HepG2 (cell line): ENCODE measurements around the gene CGNL1. TPM values are rescaled to one million over a fixed set of nuclear protein-coding genes. Genes with fewer than 3 reads are reported as not detected.

Experiments
- ATAC-seq: fragments of 200-7000 bp; cut with Tn5 transposase; 3 replicates; pipeline ENCODE4 v1.9.1; 2020; ENCODE audit warnings: mild to moderate bottlenecking, moderate library complexity
- BruUV-seq: library from RNA; stranded (reverse); fragments of 400-500 nt; replicated peaks from 2 replicates; lab custom pipeline; 2021; lab: Mats Ljungman, UMichigan
- CTCF ChIA-PET: fragments of 300-600 bp; formaldehyde crosslinking; extraction: SDS; loops from one replicate; lab custom pipeline; 2021; ENCODE audit warnings: low total read pairs, inconsistent platforms, low intra/inter-chr PET ratio; lab: Yijun Ruan, JAX
- POLR2A ChIA-PET: fragments of 350-600 bp; sonication (Branson Sonifier 250); formaldehyde crosslinking; loops from one replicate; lab custom pipeline; 2020; ENCODE audit warnings: antibody characterized with exemption, inconsistent platforms; lab: Yijun Ruan, JAX
- DNase-seq: peaks from one replicate; pipeline ENCODE4 v3.0.0-alpha.2; 2015; ENCODE audit warnings: low spot score
- FAIRE-seq: peaks from 3 replicates; lab custom pipeline; 2011; peaks lifted over from hg19 to GRCh38; lab: Jason Lieb, UNC
- H2AFZ ChIP-seq: one replicate; pipeline ENCODE4 v1.6.1; 2011; ENCODE audit warnings: low read length, inconsistent platforms
- H3K27ac ChIP-seq: fragments of 300-600 bp; 3 replicates; pipeline ENCODE4 v1.8.0; 2011; ENCODE audit warnings: mixed run types, mild to moderate bottlenecking, mixed read lengths, low read length, inconsistent platforms; ENCODE audit not compliant: insufficient read depth; ENCODE audit errors: extremely low read length
- H3K27me3 ChIP-seq, 2 experiments: fragments of 200-600 bp in 1 of 2; 2 replicates in 1 of 2; 3 replicates in 1 of 2; pipeline versions ENCODE4 v1.6.0 to v1.8.0; 2011; ENCODE audit warnings: low read length in 2 of 2, mild to moderate bottlenecking in 2 of 2, moderate library complexity in 2 of 2, inconsistent platforms in 1 of 2; ENCODE audit not compliant: insufficient read depth in 2 of 2, control insufficient read depth in 1 of 2
- H3K36me3 ChIP-seq, 2 experiments: fragments of 200-600 bp in 1 of 2; replicated peaks in 1 of 2; 2 replicates in 1 of 2; 3 replicates in 1 of 2; pipeline versions ENCODE4 v1.5.1 to v1.8.0; 2011; ENCODE audit warnings: low read length in 2 of 2, inconsistent platforms in 1 of 2; ENCODE audit not compliant: insufficient read depth in 2 of 2, control insufficient read depth in 1 of 2
- H3K4me1 ChIP-seq: 2 replicates; pipeline ENCODE4 v1.5.1; 2012; ENCODE audit warnings: low read length, inconsistent platforms; ENCODE audit not compliant: insufficient read depth
- H3K4me2 ChIP-seq: 2 replicates; pipeline ENCODE4 v1.6.0; 2011; ENCODE audit warnings: low read depth, low read length, inconsistent platforms
- H3K4me3 ChIP-seq, 3 experiments: fragments of 200-600 bp in 1 of 3; sonication (generic), shearing (Covaris generic) in 1 of 3; replicated peaks in 1 of 3; 2 replicates each; pipeline ENCODE4 v1.5.1; 2011 to 2016; ENCODE audit warnings: low read length in 3 of 3, inconsistent platforms in 2 of 3, low read depth in 2 of 3, mild to moderate bottlenecking in 2 of 3, control low read depth in 1 of 3, mixed read lengths in 1 of 3; ENCODE audit not compliant: insufficient read depth in 1 of 3
- H3K79me2 ChIP-seq: one replicate; pipeline ENCODE4 v1.6.1; 2011; ENCODE audit warnings: low read length, inconsistent platforms; ENCODE audit not compliant: insufficient read depth
- H3K9ac ChIP-seq: 2 replicates; pipeline ENCODE4 v1.6.0; 2011; ENCODE audit warnings: mild to moderate bottlenecking, low read depth, low read length, inconsistent platforms; ENCODE audit not compliant: insufficient read depth
- H3K9me3 ChIP-seq: 2 replicates; pipeline ENCODE4 v1.5.1; 2012; ENCODE audit warnings: mild to moderate bottlenecking, low read length
- H4K20me1 ChIP-seq: 2 replicates; pipeline ENCODE4 v1.6.0; 2011; ENCODE audit warnings: inconsistent platforms, mild to moderate bottlenecking, low read length, moderate library complexity; ENCODE audit not compliant: insufficient read depth
- ATF6 ChIP-seq: sonication (generic); formaldehyde crosslinking; conservative IDR thresholded peaks from 2 replicates; pipeline ENCODE4 v1.4.0; 2020; ENCODE audit warnings: missing genetic modification reagents
- CREBL2 ChIP-seq: sonication (generic); formaldehyde crosslinking; IDR thresholded peaks from 2 replicates; pipeline ENCODE4 v1.8.1; 2023; ENCODE audit warnings: missing genetic modification reagents, mild to moderate bottlenecking, borderline replicate concordance
- ELF4 ChIP-seq: sonication (generic); formaldehyde crosslinking; IDR thresholded peaks from 2 replicates; pipeline ENCODE4 v1.5.0; 2020; ENCODE audit warnings: missing genetic modification reagents, mild to moderate bottlenecking, moderate library complexity, borderline replicate concordance
- ERF ChIP-seq: IDR thresholded peaks from 2 replicates; pipeline ENCODE4 v1.6.1; 2018; ENCODE audit warnings: missing biosample characterization, missing genetic modification reagents
- MAF1 ChIP-seq: sonication (generic); formaldehyde crosslinking; IDR thresholded peaks from 2 replicates; pipeline ENCODE4 v1.5.0; 2020; ENCODE audit warnings: missing genetic modification reagents, borderline replicate concordance
- MEIS1 ChIP-seq: sonication (generic); formaldehyde crosslinking; IDR thresholded peaks from 2 replicates; pipeline ENCODE4 v1.9.0; 2021; ENCODE audit warnings: mild to moderate bottlenecking, missing genetic modification reagents, moderate library complexity, borderline replicate concordance
- MIER3 ChIP-seq: IDR thresholded peaks from 2 replicates; pipeline ENCODE4 v1.6.1; 2016; ENCODE audit warnings: missing compliant biosample characterization, borderline replicate concordance
- NFIC ChIP-seq: IDR thresholded peaks from 2 replicates; pipeline ENCODE4 v1.6.1; 2012; ENCODE audit warnings: mild to moderate bottlenecking, low read length, inconsistent platforms
- NR1H2 ChIP-seq: sonication (generic); formaldehyde crosslinking; IDR thresholded peaks from 2 replicates; pipeline ENCODE4 v1.8.1; 2022; ENCODE audit warnings: low read depth, missing genetic modification reagents, borderline replicate concordance
- PHF20 ChIP-seq: sonication (generic); formaldehyde crosslinking; IDR thresholded peaks from 2 replicates; pipeline ENCODE4 v1.5.0; 2020; ENCODE audit warnings: mild to moderate bottlenecking, missing genetic modification reagents
- PLRG1 ChIP-seq: fragments of 450-650 bp; conservative IDR thresholded peaks from 2 replicates; pipeline ENCODE4 v1.6.1; 2016
- SOX5 ChIP-seq: IDR thresholded peaks from 2 replicates; pipeline ENCODE4 v1.6.1; 2016; ENCODE audit warnings: borderline replicate concordance
- ZNF136 ChIP-seq: sonication (generic); formaldehyde crosslinking; IDR thresholded peaks from 2 replicates; pipeline ENCODE4 v1.8.1; 2022; ENCODE audit warnings: low read depth, mild to moderate bottlenecking, moderate library complexity, missing genetic modification reagents
- ZNF17 ChIP-seq: sonication (generic); formaldehyde crosslinking; IDR thresholded peaks from 2 replicates; pipeline ENCODE4 v1.5.0; 2020; ENCODE audit warnings: mild to moderate bottlenecking, missing genetic modification reagents
- ZNF18 ChIP-seq: sonication (generic); formaldehyde crosslinking; IDR thresholded peaks from 2 replicates; pipeline ENCODE4 v1.8.0; 2022; ENCODE audit warnings: mild to moderate bottlenecking, missing genetic modification reagents; ENCODE audit not compliant: insufficient replicate concordance
- ZNF331 ChIP-seq: sonication (generic); formaldehyde crosslinking; IDR thresholded peaks from 2 replicates; pipeline ENCODE4 v1.4.0; 2020; ENCODE audit warnings: missing genetic modification reagents
- ZNF441 ChIP-seq: sonication (generic); formaldehyde crosslinking; IDR thresholded peaks from 2 replicates; pipeline ENCODE4 v1.7.0; 2021; ENCODE audit warnings: missing genetic modification reagents, borderline replicate concordance
- ZNF484 ChIP-seq: sonication (generic); formaldehyde crosslinking; IDR thresholded peaks from 2 replicates; pipeline ENCODE4 v1.5.1; 2020; ENCODE audit warnings: mild to moderate bottlenecking, low read depth, missing genetic modification reagents, borderline replicate concordance
- ZNF569 ChIP-seq: sonication (generic); formaldehyde crosslinking; IDR thresholded peaks from 2 replicates; pipeline ENCODE4 v1.5.0; 2020; ENCODE audit warnings: mild to moderate bottlenecking, missing genetic modification reagents, moderate library complexity, borderline replicate concordance
- WGBS: methylation state at CpG from one replicate; pipeline ENCODE4 v1.1.6; 2017; ENCODE audit warnings: low lambda C conversion rate; 5-methylcytosine and 5-hydroxymethylcytosine counted together
- in situ Hi-C: cut with HindIII; loops from 2 replicates; pipeline ENCODE4 v1.10.0; 2017; ENCODE audit warnings: low pct_unique_long_range_greater_than_20kb; ENCODE audit not compliant: extremely low pct_ligation_motif_present
- intact Hi-C: fragments of 100-400 bp; cut with micrococcal nuclease; formaldehyde crosslinking; loops from one replicate; pipeline ENCODE4 v1.10.0; 2022; ENCODE audit not compliant: unreplicated experiment
- polyA plus RNA-seq, 8 experiments: library from polyadenylated mRNA; depleted of rRNA in 3 of 8; stranded (reverse) in 7 of 8; unstranded in 1 of 8; fragments of >200 nt; fragmentation: Illumina TruSeq in 4 of 8; extraction: Trizol in 4 of 8; gene quantifications; 2 replicates each; pipeline versions ENCODE4 v1.2.1 to v1.2.3, GENCODE V29; 2011 to 2016; ENCODE audit warnings: low read depth in 4 of 8, missing spikeins in 1 of 8, mixed read lengths in 1 of 8; ENCODE audit not compliant: insufficient read depth in 1 of 8
- total RNA-seq, 5 experiments: library from RNA; depleted of rRNA; stranded (reverse); fragments of >200 nt; fragmentation: Illumina TruSeq; extraction: Trizol; gene quantifications; 2 replicates each; pipeline ENCODE4 v1.2.3, GENCODE V29; 2016; ENCODE audit warnings: low read depth in 1 of 5

The CGNL1 gene
- total and polyA plus RNA-seq, 2 of the 13 experiments (the other 11 are each of a cell fraction or from before 2014, with no cell fraction given): 5.6 to 15.6 TPM

GRCh38 chr15:57549935-57550334 lies 173.6 kb downstream of the CGNL1 start:
- Histone ChIP-seq H3K36me3 (peaks cover 6 to 17% of the 10 kb centered on the region in 2 experiments; a peak in 4 of 5 replicates), H3K79me2 (no peaks in the 10 kb centered on the region), H3K27ac (no peak overlapping the region), H3K27me3 (no peaks in the 10 kb centered on the region), H2AFZ (no peak overlapping the region), H3K4me1 (peaks cover 23% of the 10 kb centered on the region), H4K20me1 (no peaks in the 10 kb centered on the region), H3K9me3 (no peaks in the 10 kb centered on the region), H3K4me2 (no peak overlapping the region), H3K9ac (no peak overlapping the region), H3K4me3 (no peak overlapping the region)
- 83% methylated on average over 6 of the region's 6 CpGs for WGBS
- CTCF ChIA-PET: no interaction called here
- BruUV-seq: no TSS peak
- in situ Hi-C loops (loop anchor here (25.0 kb wide), 3 partner anchors 388 to 1063 kb away; no protein-coding TSS in a partner anchor), intact Hi-C loops (no loop called here)
- POLR2A ChIA-PET: no interaction called here
- no peak for TF ChIP-seq ZNF17 (CRISPR knock-in tag)
- no peak for TF ChIP-seq NR1H2 (CRISPR knock-in tag)
- TF ChIP-seq ELF4 (CRISPR knock-in tag): no peak
- no peak for TF ChIP-seq ZNF18 (CRISPR knock-in tag)
- TF ChIP-seq NFIC: no peak
- TF ChIP-seq MIER3 (CRISPR knock-in tag): no peak
- TF ChIP-seq ZNF331 (CRISPR knock-in tag): no peak
- TF ChIP-seq ERF (CRISPR knock-in tag): no peak
- no peak for TF ChIP-seq ZNF569 (CRISPR knock-in tag)
- no peak for TF ChIP-seq CREBL2 (CRISPR knock-in tag)
- no peak for TF ChIP-seq SOX5 (CRISPR knock-in tag)
- no peak for TF ChIP-seq MEIS1 (CRISPR knock-in tag)
- no peak for TF ChIP-seq PLRG1
- no peak for TF ChIP-seq ZNF136 (CRISPR knock-in tag)
- no peak for TF ChIP-seq ATF6 (CRISPR knock-in tag)
- TF ChIP-seq PHF20: no peak
- TF ChIP-seq MAF1 (CRISPR knock-in tag): no peak
- no peak for TF ChIP-seq ZNF484 (CRISPR knock-in tag)
- TF ChIP-seq ZNF441: no peak
- DNase-seq (no peak), ATAC-seq (no peak), FAIRE-seq (no peak)
